A549 (cell line): ENCODE measurements around the gene SEMA3E.

Experiments used
- CHD2 ChIP-seq: fragments of 150-350 bp; IDR thresholded peaks from 2 replicates; pipeline ENCODE4 v1.6.1; 2014; ENCODE audit warnings: low read length; ENCODE audit not compliant: partially characterized antibody
- CTCF ChIP-seq: fragments of >200 bp; sonication (Bioruptor Twin); formaldehyde crosslinking; IDR thresholded peaks from 3 replicates; pipeline ENCODE4 v1.5.1; 2016
- ELK1 ChIP-seq: fragments of 150-350 bp; IDR thresholded peaks from 2 replicates; pipeline ENCODE4 v1.6.1; 2014; ENCODE audit warnings: low read depth, mild to moderate bottlenecking, low read length
- KDM1A ChIP-seq: fragments of 200-600 bp; sonication (generic); IDR thresholded peaks from 2 replicates; pipeline ENCODE4 v1.6.1; 2016; ENCODE audit warnings: low read depth, mild to moderate bottlenecking
- MAFK ChIP-seq: fragments of 450-650 bp; IDR thresholded peaks from 2 replicates; pipeline ENCODE4 v1.6.1; 2014; ENCODE audit not compliant: partially characterized antibody
- MYC ChIP-seq: IDR thresholded peaks from 2 replicates; pipeline ENCODE4 v1.6.1; 2012; ENCODE audit warnings: mild to moderate bottlenecking, inconsistent platforms, low read length, improper control_type of control experiment, borderline replicate concordance
- POLR2A ChIP-seq: IDR thresholded peaks from 2 replicates; pipeline ENCODE4 v1.6.1; 2012; ENCODE audit warnings: mild to moderate bottlenecking, low read length
- RARB ChIP-seq: fragments of 250-450 bp; sonication (Bioruptor Pico); IDR thresholded peaks from 2 replicates; pipeline ENCODE4 v1.8.0; 2021; ENCODE audit warnings: mild to moderate bottlenecking, moderate library complexity
- RNF2 ChIP-seq: fragments of 200-600 bp; sonication (generic); IDR thresholded peaks from 2 replicates; pipeline ENCODE4 v1.6.1; 2016; ENCODE audit warnings: low read depth, mild to moderate bottlenecking, antibody characterized with exemption, moderate library complexity, borderline replicate concordance
- ZFP36 ChIP-seq: fragments of 450-650 bp; IDR thresholded peaks from 2 replicates; pipeline ENCODE4 v1.6.1; 2014; ENCODE audit warnings: borderline replicate concordance; ENCODE audit not compliant: partially characterized antibody

GRCh38 chr7:83487801-83488200, 161.1 kb downstream of the SEMA3E start:
- TF ChIP-seq CHD2 = no peak
- TF ChIP-seq RARB = no peak
- no peak for TF ChIP-seq ELK1
- TF ChIP-seq CTCF = no peak
- TF ChIP-seq ZFP36 = no peak
- TF ChIP-seq KDM1A = no peak
- no peak for TF ChIP-seq POLR2A
- TF ChIP-seq MYC = no peak
- no peak for TF ChIP-seq RNF2
- no peak for TF ChIP-seq MAFK
